Forelimb muscle (tissue), 1 donor: ENCODE data around the gene H2BK1. TPM values are rescaled to one million over a fixed set of nuclear protein-coding genes. Genes with fewer than 3 reads are reported as not detected.

Source experiments
- DNase-seq: peaks from one replicate; pipeline ENCODE4 v3.0.0-alpha.2; 2013; ENCODE audit warnings: low read depth
- polyA plus RNA-seq: library from polyadenylated mRNA; unstranded; fragments of 120-200 nt; gene quantifications from one replicate; pipeline ENCODE4 v1.2.1, GENCODE V29; 2013; ENCODE audit not compliant: insufficient read length

H2BK1 gene
- polyA plus RNA-seq, 1 donor, result not detected

GRCh38 chr7:151179287-151179860 is 30.9 kb downstream of the H2BK1 start:
- DNase-seq, result no peak

GRCh38 chr7:151178831-151179230 is 31.5 kb downstream of the H2BK1 start:
- DNase-seq, result no peak

GRCh38 chr7:151178236-151178635 is 32.1 kb downstream of the H2BK1 start:
- no peak for DNase-seq

- no peak for DNase-seq
These were observed 33.0 kb downstream of the H2BK1 start for GRCh38 chr7:151177310-151177709.

GRCh38 chr7:151176401-151176800 is 33.9 kb downstream of the H2BK1 start:
- no peak for DNase-seq

GRCh38 chr7:151175793-151176311 is 34.4 kb downstream of the H2BK1 start:
- DNase-seq, result no peak

- no peak for DNase-seq
These were observed 35.1 kb downstream of the H2BK1 start for GRCh38 chr7:151175047-151175792.

GRCh38 chr7:151174246-151175046 is 35.8 kb downstream of the H2BK1 start:
- DNase-seq, result no peak

GRCh38 chr7:151173386-151174245 is 36.7 kb downstream of the H2BK1 start:
- no peak for DNase-seq

GRCh38 chr7:151172273-151173141 is 37.8 kb downstream of the H2BK1 start:
- no peak for DNase-seq

- no peak for DNase-seq
These were observed 41.5 kb downstream of the H2BK1 start for GRCh38 chr7:151168787-151169162.

GRCh38 chr7:151168003-151168786 is 42.1 kb downstream of the H2BK1 start:
- no peak for DNase-seq

- no peak for DNase-seq
These were observed 42.9 kb downstream of the H2BK1 start, which contains the start of gene GBX1 for GRCh38 chr7:151167197-151167961. TSS of gene GBX1 (minus strand) at chr7:151167694. CDS start at chr7:151167548, 146 bp downstream.

GRCh38 chr7:151166629-151167196 is 43.6 kb downstream of the H2BK1 start:
- DNase-seq, result no peak

GRCh38 chr7:151161757-151162156 is 48.5 kb downstream of the H2BK1 start:
- DNase-seq, result no peak
